ENCODE results near the gene AGAP3.

DNA sequence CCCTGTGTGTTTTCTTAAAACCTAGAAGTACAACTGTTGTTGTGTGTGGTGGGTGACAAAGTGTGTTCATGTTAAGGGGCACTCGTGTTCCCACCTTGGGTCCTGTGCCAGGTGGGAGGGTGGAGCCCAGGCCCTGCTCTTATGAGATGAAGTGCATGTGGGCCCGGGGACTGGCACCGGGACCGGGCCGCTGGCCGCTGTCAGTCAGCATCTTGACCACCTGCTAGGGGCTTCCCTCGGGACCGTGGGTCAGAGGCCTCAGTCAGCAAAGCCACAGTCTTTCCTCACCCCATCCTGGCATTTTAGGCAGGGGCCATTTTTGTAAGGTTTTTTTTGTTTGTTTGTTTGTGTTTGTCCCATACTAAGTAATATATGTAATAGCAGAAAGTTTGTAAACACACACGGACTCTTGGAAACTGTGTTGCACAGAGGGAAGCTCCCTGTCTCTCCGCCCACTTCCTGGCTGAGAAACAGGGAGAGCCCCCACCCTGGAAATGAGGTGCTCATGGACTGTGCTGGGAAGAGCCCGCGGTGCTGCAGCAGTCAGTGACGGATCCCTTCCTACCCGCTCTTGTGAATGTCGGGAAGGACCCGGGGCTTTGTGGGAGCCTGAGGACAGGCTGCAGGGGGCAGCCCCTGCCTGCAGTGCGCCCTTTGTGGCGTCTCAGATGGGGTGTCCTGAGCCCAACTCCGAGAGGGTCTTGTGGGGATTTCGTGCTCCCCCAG lies 13.4 kb downstream of the AGAP3 start:
- TF ChIP-seq POLR2A (IDR thresholded peaks at IDR 0.05), result no peak
- TF ChIP-seq, protein P1, sequence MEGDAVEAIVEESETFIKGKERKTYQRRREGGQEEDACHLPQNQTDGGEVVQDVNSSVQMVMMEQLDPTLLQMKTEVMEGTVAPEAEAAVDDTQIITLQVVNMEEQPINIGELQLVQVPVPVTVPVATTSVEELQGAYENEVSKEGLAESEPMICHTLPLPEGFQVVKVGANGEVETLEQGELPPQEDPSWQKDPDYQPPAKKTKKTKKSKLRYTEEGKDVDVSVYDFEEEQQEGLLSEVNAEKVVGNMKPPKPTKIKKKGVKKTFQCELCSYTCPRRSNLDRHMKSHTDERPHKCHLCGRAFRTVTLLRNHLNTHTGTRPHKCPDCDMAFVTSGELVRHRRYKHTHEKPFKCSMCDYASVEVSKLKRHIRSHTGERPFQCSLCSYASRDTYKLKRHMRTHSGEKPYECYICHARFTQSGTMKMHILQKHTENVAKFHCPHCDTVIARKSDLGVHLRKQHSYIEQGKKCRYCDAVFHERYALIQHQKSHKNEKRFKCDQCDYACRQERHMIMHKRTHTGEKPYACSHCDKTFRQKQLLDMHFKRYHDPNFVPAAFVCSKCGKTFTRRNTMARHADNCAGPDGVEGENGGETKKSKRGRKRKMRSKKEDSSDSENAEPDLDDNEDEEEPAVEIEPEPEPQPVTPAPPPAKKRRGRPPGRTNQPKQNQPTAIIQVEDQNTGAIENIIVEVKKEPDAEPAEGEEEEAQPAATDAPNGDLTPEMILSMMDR (IDR thresholded peaks at IDR 0.05), result no peak

Measured in esophagus squamous epithelium (tissue), 4 donors.